Stimulated activated CD4-positive, alpha-beta T cell treated with anti-CD3 and anti-CD28 coated beads, Interleukin-2, amount 100 ng/mL, for 48 hours (primary cell): ENCODE data around the gene KCNJ6.

ENCODE experiments used
- DNase-seq, 2 donors: peaks; one replicate each; pipeline ENCODE4 v3.0.0-alpha.2; 2020

Gene KCNJ6

GRCh38 chr21:37711836-37712568, 204.3 kb downstream of the KCNJ6 start:
- DNase-seq = peak; percentile 29 to 45

- DNase-seq = no peak
These were observed 204.9 kb downstream of the KCNJ6 start for GRCh38 chr21:37711286-37711829.

- DNase-seq = no peak
These were observed 205.5 kb downstream of the KCNJ6 start for GRCh38 chr21:37710546-37711285.

DNA sequence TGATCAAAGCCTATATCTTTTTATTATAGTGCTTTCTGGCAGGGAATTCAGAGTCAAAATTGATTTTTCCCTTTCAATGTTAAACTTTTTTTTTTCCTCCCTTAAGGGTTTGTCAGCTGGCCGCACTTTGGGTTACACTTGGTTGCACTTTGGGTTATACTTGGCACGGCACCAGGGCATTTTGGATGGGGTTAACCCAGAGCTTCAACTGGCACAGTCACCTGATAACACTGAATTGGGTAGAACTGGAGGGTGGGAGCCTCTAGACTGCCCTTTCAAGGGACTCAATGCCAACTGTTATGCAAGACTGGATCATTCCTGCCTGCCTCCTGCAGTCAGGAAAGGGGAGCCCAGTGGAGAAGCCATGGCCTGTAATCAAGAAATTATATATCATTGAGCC, 211.5 kb downstream of the KCNJ6 start:
- no peak for DNase-seq

DNA sequence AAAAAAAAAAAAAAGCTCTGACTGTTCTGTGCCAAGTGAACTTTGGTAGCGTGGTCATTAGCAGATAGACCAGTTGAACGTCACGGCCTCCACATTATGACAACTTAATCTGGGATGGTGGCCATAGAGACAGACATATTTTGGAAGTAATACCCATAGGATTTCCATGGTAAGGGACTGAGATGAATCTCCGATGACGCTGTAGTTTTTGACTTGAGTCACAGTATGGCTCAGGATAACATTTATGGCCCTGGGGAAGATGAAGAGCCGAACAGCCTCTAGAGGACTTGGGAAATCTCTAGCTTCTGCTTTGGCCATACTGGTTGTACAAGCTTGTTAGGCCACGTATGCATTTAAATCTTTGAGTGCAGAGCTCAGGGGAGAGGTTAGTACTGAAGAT, 214.0 kb downstream of the KCNJ6 start:
- no peak for DNase-seq

- peak in 1 of 2 donors; percentile 2 for DNase-seq
These were observed 215.5 kb downstream of the KCNJ6 start for GRCh38 chr21:37700641-37701202.

GRCh38 chr21:37699024-37699775, 217.1 kb downstream of the KCNJ6 start:
- DNase-seq = no peak

- DNase-seq = no peak
These were observed 219.3 kb downstream of the KCNJ6 start for GRCh38 chr21:37696936-37697335.

GRCh38 chr21:37695111-37695510, 221.1 kb downstream of the KCNJ6 start:
- no peak for DNase-seq

- DNase-seq = no peak
These were observed 227.2 kb downstream of the KCNJ6 start for GRCh38 chr21:37688952-37689659.

DNA sequence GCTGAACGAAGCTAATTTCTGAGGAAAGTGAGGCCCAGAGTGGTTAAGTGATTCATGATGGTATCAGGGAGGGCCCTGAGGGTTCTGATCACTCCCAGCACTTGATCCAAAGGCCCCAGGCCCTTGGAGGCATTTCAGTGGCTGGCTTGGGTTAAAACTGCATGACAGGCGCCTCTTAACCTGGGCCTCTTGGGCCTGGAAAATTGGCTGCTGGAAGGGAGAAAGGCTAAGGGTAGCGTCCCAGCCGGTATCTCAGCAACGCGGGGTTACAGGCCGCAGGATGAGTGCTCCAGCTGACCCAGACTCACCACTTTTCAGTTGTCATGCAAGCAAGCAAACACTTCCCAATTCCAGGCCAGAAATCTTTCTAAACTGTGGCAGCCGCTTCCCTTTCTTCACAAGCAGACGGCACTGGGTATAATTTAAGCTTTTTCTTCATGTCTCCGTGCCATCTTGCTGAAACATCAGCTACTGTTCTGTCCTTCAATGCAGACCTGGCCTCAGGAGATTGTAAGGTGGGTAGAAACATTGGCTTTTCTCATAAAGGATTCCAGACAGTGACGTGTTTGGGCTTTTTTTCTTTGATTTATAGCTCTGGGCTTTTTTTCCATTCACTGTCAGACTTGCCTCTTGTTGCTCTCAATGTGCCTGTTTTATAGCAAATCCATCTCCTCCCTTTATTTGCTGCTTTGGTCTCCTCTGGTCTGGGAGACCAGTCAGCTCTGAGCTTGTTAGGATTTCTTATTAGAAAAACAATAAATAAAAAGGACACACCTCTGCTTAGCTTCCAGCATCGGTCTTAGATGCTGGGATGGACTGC, 229.1 kb downstream of the KCNJ6 start:
- no peak for DNase-seq

GRCh38 chr21:37684547-37684946, 231.7 kb downstream of the KCNJ6 start:
- DNase-seq = no peak

DNA sequence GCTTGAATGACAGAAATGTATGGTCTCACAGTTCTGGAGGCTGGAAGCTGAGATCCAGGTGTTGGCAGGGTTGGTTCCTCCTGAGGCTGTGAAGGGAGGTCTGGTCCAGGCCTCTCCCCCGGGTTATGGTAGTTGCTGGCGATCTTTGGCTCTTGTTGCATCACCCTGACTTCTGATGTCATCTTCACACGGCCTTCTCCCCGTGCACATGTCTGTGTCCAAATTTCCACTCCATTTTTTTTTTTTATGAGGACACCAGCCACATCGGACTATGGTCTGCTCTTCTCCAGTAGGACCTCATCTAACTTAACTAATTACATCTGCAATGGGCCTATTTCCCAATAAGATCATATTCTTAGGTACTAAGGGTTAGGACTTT, 232.2 kb downstream of the KCNJ6 start:
- DNase-seq = no peak

GRCh38 chr21:37683396-37684114, 232.7 kb downstream of the KCNJ6 start:
- no peak for DNase-seq

DNA sequence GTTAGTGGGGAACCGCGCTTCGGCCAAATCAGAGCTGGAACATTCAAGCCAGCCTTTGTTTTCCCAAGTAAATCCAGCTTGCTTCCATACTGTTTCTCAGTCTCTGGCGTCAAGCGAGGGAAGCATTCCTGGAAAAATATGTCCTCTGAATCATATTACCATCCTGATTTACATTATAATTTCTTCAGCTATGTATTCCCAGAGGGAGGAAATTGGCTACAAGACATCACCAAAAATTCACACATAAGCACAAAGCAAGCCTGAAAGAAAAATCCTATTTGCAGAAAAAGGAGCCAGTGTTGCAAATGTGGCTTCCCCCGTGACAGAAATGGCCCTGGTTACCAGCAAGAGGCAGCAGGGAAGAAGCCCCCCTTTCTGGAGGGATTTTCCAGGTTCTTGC, 233.3 kb downstream of the KCNJ6 start:
- no peak for DNase-seq

DNA sequence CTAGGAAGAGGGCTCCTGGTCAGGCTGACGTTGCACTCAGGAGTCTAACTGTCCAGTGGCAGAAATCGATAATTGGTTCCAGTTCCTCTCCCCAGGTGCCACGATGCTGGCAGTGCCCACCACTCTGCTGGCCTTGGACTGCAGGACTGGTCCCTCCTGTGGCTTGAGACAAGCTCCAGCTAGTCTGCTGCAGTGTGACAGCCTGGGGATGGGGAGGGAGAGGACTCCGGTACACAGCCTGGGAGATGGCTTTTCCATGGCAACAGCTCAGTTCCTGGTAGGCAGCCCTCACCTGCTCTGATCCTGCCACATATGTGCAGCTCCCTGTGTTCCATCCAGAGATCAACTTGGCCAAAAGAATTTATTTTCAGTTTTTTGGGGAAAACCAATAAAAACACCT, 239.3 kb downstream of the KCNJ6 start:
- no peak for DNase-seq

DNA sequence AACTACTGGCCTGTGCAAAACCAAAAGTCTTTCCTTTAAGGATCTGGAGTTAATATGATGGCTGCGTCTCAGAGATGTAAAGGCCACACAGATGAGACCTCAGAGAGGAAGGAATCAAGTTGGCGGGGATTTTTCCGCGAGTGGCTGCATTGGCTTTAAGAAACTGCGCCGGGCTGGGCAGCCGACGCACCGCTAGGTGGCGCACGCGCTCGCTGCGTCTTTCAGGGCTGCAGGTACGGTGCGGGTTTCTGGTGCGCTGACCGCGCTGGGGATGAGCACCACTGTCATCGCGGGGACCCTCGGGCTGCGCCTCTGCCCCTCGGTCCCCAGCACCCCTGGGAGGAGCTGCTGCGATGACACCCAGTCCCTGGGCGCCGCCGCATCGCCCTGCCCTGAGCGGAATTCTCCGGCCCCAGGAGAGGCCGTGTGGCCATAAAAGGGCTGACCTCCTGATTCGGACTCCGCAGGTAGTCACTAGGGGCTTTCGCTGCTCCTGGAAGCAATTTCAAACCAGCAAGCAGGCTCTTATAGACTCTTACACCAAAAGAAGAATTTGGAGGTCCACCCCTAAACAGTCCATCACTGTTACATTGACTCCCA, 241.0 kb downstream of the KCNJ6 start:
- peak; percentile 58 to 69 for DNase-seq

DNA sequence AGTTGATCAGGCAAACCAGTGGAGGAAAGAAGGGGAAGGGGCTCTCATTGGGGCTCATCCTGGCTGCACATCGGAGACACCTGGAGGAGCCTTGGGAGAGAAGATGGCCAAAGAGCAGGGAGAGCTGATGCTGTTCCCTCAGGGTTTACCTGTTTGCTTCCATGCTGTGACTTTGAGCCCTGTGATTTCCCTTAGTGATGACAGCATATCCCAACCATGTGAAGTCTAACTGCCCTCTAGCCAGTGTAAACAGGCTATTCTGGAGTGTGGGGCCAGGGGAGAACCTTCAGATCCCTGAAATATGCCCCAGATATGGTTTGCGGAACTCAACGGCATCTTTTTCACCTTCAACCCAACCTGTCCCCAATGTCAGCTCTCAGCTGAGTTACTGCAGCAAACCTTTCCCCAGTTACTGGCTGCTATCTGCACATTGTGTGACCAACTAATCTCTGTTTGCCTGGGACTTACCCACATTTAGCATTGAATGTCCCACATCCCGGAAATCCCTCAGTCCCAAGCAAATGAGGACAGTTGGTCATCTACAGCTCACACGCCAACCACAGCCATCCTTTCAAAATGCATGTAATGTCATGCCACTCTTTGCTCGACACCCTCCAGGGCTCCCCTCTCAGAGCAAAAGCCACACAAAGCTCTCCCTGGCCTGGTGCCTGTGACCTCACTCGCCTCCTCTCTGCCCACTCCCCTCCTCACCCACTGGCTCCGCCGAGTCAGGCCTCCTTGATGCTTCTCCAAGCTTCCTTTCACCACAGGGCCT, 242.3 kb downstream of the KCNJ6 start:
- DNase-seq = no peak

GRCh38 chr21:37671381-37671780, 244.9 kb downstream of the KCNJ6 start:
- DNase-seq = no peak

DNA sequence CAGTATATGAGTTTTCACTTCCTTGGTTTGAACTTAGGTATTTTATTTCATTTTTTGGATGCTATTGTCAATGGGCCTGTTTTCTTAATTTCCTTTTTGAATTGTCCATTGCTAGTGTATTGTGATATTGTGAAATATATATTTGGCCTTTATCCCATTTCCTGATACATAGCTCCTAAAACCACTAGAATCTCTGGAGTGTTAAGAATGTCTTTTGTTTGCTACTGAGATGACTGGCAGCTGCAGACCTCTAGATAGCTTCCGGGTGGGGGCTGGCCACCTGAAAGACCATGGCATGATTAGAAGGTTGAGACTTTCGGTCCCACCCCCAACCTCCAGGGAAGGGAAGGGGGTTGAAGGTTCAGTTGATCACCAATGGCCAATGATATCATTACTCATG, 245.4 kb downstream of the KCNJ6 start:
- no peak for DNase-seq
